IMR-90 (cell line): ENCODE data around the gene MAPK10. TPM values are rescaled to one million over a fixed set of nuclear protein-coding genes. Genes with fewer than 3 reads are reported as not detected.

Experiments used
- ATAC-seq: fragments of 200-7000 bp; cut with Tn5 transposase; 2 replicates; pipeline ENCODE4 v1.9.1; 2020; ENCODE audit warnings: low read depth, mild to moderate bottlenecking, moderate library complexity
- BruUV-seq: library from RNA; stranded (reverse); fragments of 400-500 nt; replicated peaks from 2 replicates; lab custom pipeline; 2021; lab: Mats Ljungman, UMichigan
- CTCF ChIA-PET: fragments of 300-600 bp; formaldehyde crosslinking; extraction: SDS; loops from one replicate; lab custom pipeline; 2021; ENCODE audit warnings: antibody characterized with exemption; lab: Yijun Ruan, JAX
- POLR2A ChIA-PET: fragments of 300-600 bp; sonication (Branson Sonifier 250); formaldehyde crosslinking; loops from one replicate; lab custom pipeline; 2022; ENCODE audit warnings: antibody characterized with exemption; ENCODE audit not compliant: unreplicated experiment; lab: Charles Lee
- DNase-seq: peaks from one replicate; pipeline ENCODE4 v3.0.0; 2013
- H2AFZ ChIP-seq: replicated peaks from 2 replicates; pipeline ENCODE3; 2013; ENCODE audit warnings: low read length, mild to moderate bottlenecking; ENCODE audit not compliant: poor library complexity
- H2AK5ac ChIP-seq: 2 replicates; pipeline ENCODE4 v1.6.1; 2013; ENCODE audit warnings: low read depth, low read length, inconsistent platforms
- H2AK9ac ChIP-seq: replicated peaks from 2 replicates; pipeline ENCODE3; 2013; ENCODE audit warnings: mild to moderate bottlenecking, low read depth, low read length, moderate library complexity; ENCODE audit not compliant: poor library complexity
- H2BK120ac ChIP-seq: 2 replicates; pipeline ENCODE4 v1.6.1; 2013; ENCODE audit warnings: low read depth, low read length, inconsistent platforms
- H2BK15ac ChIP-seq: 3 replicates; pipeline ENCODE4 v1.6.1; 2013; ENCODE audit warnings: low read depth, low read length, inconsistent platforms
- H2BK20ac ChIP-seq: 2 replicates; pipeline ENCODE4 v1.6.1; 2013; ENCODE audit warnings: low read depth, mild to moderate bottlenecking, inconsistent platforms, low read length, moderate library complexity
- H2BK5ac ChIP-seq: 2 replicates; pipeline ENCODE4 v1.6.1; 2013; ENCODE audit warnings: mild to moderate bottlenecking, low read depth, low read length, inconsistent platforms; ENCODE audit not compliant: poor library complexity, severe bottlenecking
- H3K14ac ChIP-seq: replicated peaks from 2 replicates; pipeline ENCODE4 v1.6.1; 2013; ENCODE audit warnings: low read depth, low read length, inconsistent platforms
- H3K18ac ChIP-seq: 2 replicates; pipeline ENCODE4 v1.6.1; 2013; ENCODE audit warnings: low read depth, low read length, control low read depth
- H3K23ac ChIP-seq: 2 replicates; pipeline ENCODE4 v1.6.1; 2013; ENCODE audit warnings: low read depth, low read length, inconsistent platforms
- H3K27ac ChIP-seq: 2 replicates; pipeline ENCODE4 v1.5.1; 2013; ENCODE audit warnings: mild to moderate bottlenecking, control low read depth, low read length; ENCODE audit not compliant: insufficient read depth
- H3K27me3 ChIP-seq: 2 replicates; pipeline ENCODE4 v1.6.1; 2013; ENCODE audit warnings: low read length; ENCODE audit not compliant: control insufficient read depth, insufficient read depth
- H3K36me3 ChIP-seq: 2 replicates; pipeline ENCODE4 v1.6.1; 2013; ENCODE audit warnings: low read length, mixed read lengths; ENCODE audit not compliant: control insufficient read depth, insufficient read depth
- H3K4ac ChIP-seq: 2 replicates; pipeline ENCODE4 v1.6.1; 2013; ENCODE audit warnings: low read depth, low read length, inconsistent platforms
- H3K4me1 ChIP-seq: 2 replicates; pipeline ENCODE4 v1.6.1; 2013; ENCODE audit warnings: low read length, mixed read lengths; ENCODE audit not compliant: control insufficient read depth, insufficient read depth
- H3K4me2 ChIP-seq: 2 replicates; pipeline ENCODE4 v1.6.1; 2013; ENCODE audit warnings: low read depth, mild to moderate bottlenecking, control low read depth, low read length, moderate library complexity
- H3K4me3 ChIP-seq: 2 replicates; pipeline ENCODE4 v1.5.1; 2013; ENCODE audit warnings: low read depth, mild to moderate bottlenecking, control low read depth, low read length, moderate library complexity; ENCODE audit not compliant: insufficient read depth
- H3K56ac ChIP-seq: 2 replicates; pipeline ENCODE4 v1.6.1; 2013; ENCODE audit warnings: low read length, inconsistent platforms; ENCODE audit not compliant: insufficient read depth; ENCODE audit errors: extremely low read depth
- H3K79me1 ChIP-seq, 2 experiments: 2 replicates each; pipeline ENCODE4 v1.6.1; 2013; ENCODE audit warnings: low read length in 2 of 2, inconsistent platforms in 1 of 2, low read depth in 1 of 2
- H3K9ac ChIP-seq: 2 replicates; pipeline ENCODE4 v1.6.1; 2013; ENCODE audit warnings: low read depth, low read length, control low read depth
- H3K9me1 ChIP-seq: 2 replicates; pipeline ENCODE4 v1.6.1; 2013; ENCODE audit warnings: low read length, inconsistent platforms; ENCODE audit not compliant: insufficient read depth
- H3K9me3 ChIP-seq: 2 replicates; pipeline ENCODE4 v1.6.1; 2013; ENCODE audit warnings: low read length; ENCODE audit not compliant: control insufficient read depth, insufficient read depth
- H4K20me1 ChIP-seq: 2 replicates; pipeline ENCODE4 v1.6.1; 2013; ENCODE audit warnings: low read length, inconsistent platforms; ENCODE audit not compliant: insufficient read depth
- H4K5ac ChIP-seq: 2 replicates; pipeline ENCODE4 v1.6.1; 2013; ENCODE audit warnings: mild to moderate bottlenecking, low read depth, low read length, control low read depth
- H4K8ac ChIP-seq, 2 experiments: 2 replicates each; pipeline ENCODE4 v1.6.1; 2013; ENCODE audit warnings: low read depth in 2 of 2, low read length in 2 of 2, control low read depth in 1 of 2, inconsistent platforms in 1 of 2
- H4K91ac ChIP-seq: 2 replicates; pipeline ENCODE4 v1.6.1; 2013; ENCODE audit warnings: low read depth, low read length, inconsistent platforms; ENCODE audit not compliant: insufficient read depth
- CTCF ChIP-seq: conservative IDR thresholded peaks from 2 replicates; pipeline ENCODE4 v1.5.1; 2012; ENCODE audit warnings: mild to moderate bottlenecking, low read depth, low read length, improper control_type of control experiment
- SMC3 ChIP-seq: fragments of 150-350 bp; IDR thresholded peaks from 2 replicates; pipeline ENCODE4 v1.6.1; 2016; ENCODE audit warnings: low read depth, mild to moderate bottlenecking, antibody characterized with exemption, low read length, moderate library complexity
- WGBS, 2 experiments: methylation state at CpG; one replicate each; pipeline versions ENCODE4 v1.1.5 to v1.1.7; 2013; ENCODE audit warnings: missing lambda C conversion rate in 2 of 2; ENCODE audit not compliant: insufficient read length in 1 of 2; ENCODE audit errors: extremely low coverage in 2 of 2; 5-methylcytosine and 5-hydroxymethylcytosine counted together
- dilution Hi-C: fragments of 300-500 bp; cut with HindIII; formaldehyde crosslinking; loops from one replicate; pipeline ENCODE4 v1.14.3; 2018; ENCODE audit warnings: low sequenced_read_pairs; ENCODE audit not compliant: unreplicated experiment
- in situ Hi-C: fragments of 300-500 bp; cut with MboI; formaldehyde crosslinking; loops from 3 replicates; pipeline ENCODE4 v1.14.3; 2019; ENCODE audit warnings: low sequenced_read_pairs, inconsistent platforms, mixed read lengths
- intact Hi-C: fragments of 100-400 bp; cut with micrococcal nuclease; formaldehyde crosslinking; loops from 2 replicates; pipeline ENCODE4 v1.10.0; 2022
- polyA plus RNA-seq, 3 experiments: library from polyadenylated mRNA; depleted of rRNA; stranded (reverse); fragments of >200 nt; gene quantifications; 2 replicates each; pipeline ENCODE4 v1.2.3, GENCODE V29; 2012; ENCODE audit warnings: low replicate concordance in 1 of 3
- total RNA-seq: library from RNA; depleted of rRNA; stranded (reverse); fragments of >200 nt; gene quantifications from 2 replicates; pipeline ENCODE4 v1.2.3, GENCODE V29; 2012

Gene MAPK10
- total and polyA plus RNA-seq, 2 of the 4 experiments (the other 2 are of a cell fraction) = 2.8 to 6.5 TPM

GRCh38 chr4:86300516-86300915 lies 59.3 kb downstream of the MAPK10 start:
- dilution Hi-C loops = no loop called here

More at GRCh38 chr4:86300516-86300915, 59.3 kb downstream of the MAPK10 start:
- ChIA-PET CTCF (no interaction called here), POLR2A (no interaction called here)
- H2AK5ac ChIP-seq = no peak overlapping the region
- no peak overlapping the region for H4K8ac ChIP-seq
- H3K14ac ChIP-seq = no peak overlapping the region
- no peaks in the 10 kb centered on the region for H3K36me3 ChIP-seq
- H3K23ac ChIP-seq = no peak overlapping the region
- H4K20me1 ChIP-seq = no peaks in the 10 kb centered on the region
- DNase-seq = no peak
- TF ChIP-seq SMC3 (no peak), CTCF (no peak)
- H2BK20ac ChIP-seq = no peak overlapping the region
- no peak overlapping the region for H2AFZ ChIP-seq
- no peaks in the 10 kb centered on the region; the same call in 1 of the 2 replicates for H3K9me3 ChIP-seq
- no peak overlapping the region for H3K18ac ChIP-seq
- no peaks in the 10 kb centered on the region for H3K27me3 ChIP-seq
- no peak overlapping the region for H3K56ac ChIP-seq
- H3K4me2 ChIP-seq = no peak overlapping the region
- H2BK5ac ChIP-seq = no peak overlapping the region
- no peak overlapping the region for H2BK15ac ChIP-seq
- H2AK9ac ChIP-seq = no peak overlapping the region
- H3K4ac ChIP-seq = no peak overlapping the region
- no peaks in the 10 kb centered on the region for H3K9me1 ChIP-seq
- H4K5ac ChIP-seq = no peak overlapping the region
- H2BK120ac ChIP-seq = no peak overlapping the region
- no peak for ATAC-seq
- H3K79me1 ChIP-seq = no peaks in the 10 kb centered on the region
- no TSS peak for BruUV-seq
- no peak overlapping the region for H3K4me3 ChIP-seq
- H4K91ac ChIP-seq = no peak overlapping the region
- intact Hi-C loops = no loop called here
- no peak overlapping the region for H3K9ac ChIP-seq
- no CpG with 5 or more reads among the region's 3 CpGs for WGBS, 2 experiments
- H3K27ac ChIP-seq = no peak overlapping the region
- no peaks in the 10 kb centered on the region for H3K4me1 ChIP-seq
- in situ Hi-C loops = no loop called here
